Neural progenitor cell (in vitro differentiated cells): ENCODE measurements around the gene SLC51A.

ENCODE experiments used
- CTCF ChIP-seq: fragments of 200-600 bp; sonication (generic); IDR thresholded peaks from 2 replicates; pipeline ENCODE4 v1.5.1; 2017; ENCODE audit warnings: antibody characterized with exemption, mild to moderate bottlenecking
- EZH2 ChIP-seq: fragments of 200-600 bp; sonication (generic); IDR thresholded peaks from 2 replicates; pipeline ENCODE4 v1.6.1; 2017; ENCODE audit warnings: antibody characterized with exemption, mild to moderate bottlenecking, moderate library complexity
- EZH2phosphoT487 ChIP-seq: fragments of 200-600 bp; sonication (generic); IDR thresholded peaks from 2 replicates; pipeline ENCODE4 v1.6.1; 2017; ENCODE audit warnings: antibody characterized with exemption

- no peak for TF ChIP-seq EZH2
- no peak for TF ChIP-seq CTCF
- TF ChIP-seq EZH2phosphoT487, result no peak
Measured at GRCh38 chr3:196177967-196178366, 38.4 kb upstream of the SLC51A start.
